ENCODE measurements around the gene NODAL. TPM values are rescaled to one million over a fixed set of nuclear protein-coding genes. Genes with fewer than 3 reads are reported as not detected.
"Not testable (repeated sequence)": the region's sequence is repeated elsewhere in the genome, so short reads cannot be mapped to it uniquely, and the experiment has no call there.

NODAL gene
- polyA plus RNA-seq (2011; rRNA removed) (not detected in 2 replicates), polyA minus RNA-seq (2011; rRNA and poly(A)+ RNA removed) (not detected in 2 replicates)

GRCh38 chr10:70441161-70441894 is at the start of gene NODAL:
TSS of gene NODAL (minus strand) at chr10:70441681. CDS start at chr10:70441667, 14 bp downstream.
- no peak for DNase-seq (ENCODE audit: low read depth)
- peaks cover 39% of the 10 kb centered on the region for H3K27me3 ChIP-seq (ENCODE audit: control insufficient read depth, insufficient read depth, low read length)
- CTCF ChIA-PET: interaction anchor here (0.8 kb wide), 1 partner anchor 12 kb away, joined by 3 read pairs; no protein-coding TSS in a partner anchor
- no peak within 1 kb of the TSS for H3K4me3 ChIP-seq (ENCODE audit: low read depth, low read length)
- H3K36me3 ChIP-seq (ENCODE audit: control insufficient read depth, insufficient read depth, low read length): no peaks in the 10 kb centered on the region
- POLR2A ChIA-PET: no interaction called here
- no peak for TF ChIP-seq CTCF (IDR thresholded peaks at IDR 0.05; ENCODE audit: insufficient read depth, low read depth, low read length)

GRCh38 chr10:70490142-70490541 is 48.7 kb upstream of the NODAL start:
- no peak for TF ChIP-seq CTCF (IDR thresholded peaks at IDR 0.05; ENCODE audit: insufficient read depth, low read depth, low read length)
- H3K36me3 ChIP-seq (ENCODE audit: control insufficient read depth, insufficient read depth, low read length): no peaks in the 10 kb centered on the region
- ChIA-PET CTCF (interaction anchor here (0.6 to 2.7 kb wide), 3 partner anchors 28 to 310 kb away, joined by 3 to 10 read pairs (median 3); no protein-coding TSS in a partner anchor), POLR2A (interaction anchor here (0.7 kb wide), 1 partner anchor 44 kb away, joined by 4 read pairs; no protein-coding TSS in a partner anchor)
- no peak for DNase-seq (ENCODE audit: low read depth)
- peaks cover 1% of the 10 kb centered on the region for H3K27me3 ChIP-seq (ENCODE audit: control insufficient read depth, insufficient read depth, low read length)
- H3K4me3 ChIP-seq (ENCODE audit: low read depth, low read length): no peak overlapping the region

- ChIA-PET POLR2A (no interaction called here), CTCF (interaction anchor here (2.7 kb wide), 1 partner anchor 26 kb away, joined by 10 read pairs; no protein-coding TSS in a partner anchor)
- Histone ChIP-seq H3K36me3 (ENCODE audit: control insufficient read depth, insufficient read depth, low read length) (no peaks in the 10 kb centered on the region), H3K4me3 (ENCODE audit: low read depth, low read length) (no peak overlapping the region), H3K27me3 (ENCODE audit: control insufficient read depth, insufficient read depth, low read length) (peaks cover 2% of the 10 kb centered on the region)
- DNase-seq (ENCODE audit: low read depth): no peak
- no peak for TF ChIP-seq CTCF (IDR thresholded peaks at IDR 0.05; ENCODE audit: insufficient read depth, low read depth, low read length)
Measured at GRCh38 chr10:70487824-70488223, 46.3 kb upstream of the NODAL start.

GRCh38 chr10:70483872-70484271 is 42.4 kb upstream of the NODAL start:
- DNase-seq (ENCODE audit: low read depth); POLR2A ChIA-PET; CTCF ChIA-PET; H3K4me3 ChIP-seq (ENCODE audit: low read depth, low read length); H3K36me3 ChIP-seq (ENCODE audit: control insufficient read depth, insufficient read depth, low read length): not testable (repeated sequence)
- peaks cover 31% of the 10 kb centered on the region for H3K27me3 ChIP-seq (ENCODE audit: control insufficient read depth, insufficient read depth, low read length)

- TF ChIP-seq CTCF (IDR thresholded peaks at IDR 0.05; ENCODE audit: insufficient read depth, low read depth, low read length): no peak
Measured at GRCh38 chr10:70482982-70483760, 41.7 kb upstream of the NODAL start.

More at GRCh38 chr10:70482982-70483760, 41.7 kb upstream of the NODAL start:
- H3K36me3 ChIP-seq (ENCODE audit: control insufficient read depth, insufficient read depth, low read length): no peaks in the 10 kb centered on the region
- no peak overlapping the region for H3K4me3 ChIP-seq (ENCODE audit: low read depth, low read length)
- POLR2A ChIA-PET: no interaction called here
- H3K27me3 ChIP-seq (ENCODE audit: control insufficient read depth, insufficient read depth, low read length): peaks cover 31% of the 10 kb centered on the region
- CTCF ChIA-PET: no interaction called here
- DNase-seq (ENCODE audit: low read depth): no peak

All from BJ (cell line).